ENCODE results near the gene CERK. TPM values are rescaled to one million over a fixed set of nuclear protein-coding genes. Genes with fewer than 3 reads are reported as not detected.

Gene CERK
- total and polyA plus RNA-seq, 2 of the 8 experiments (the other 6 are each of a cell fraction or from before 2014, with no cell fraction given) = 26.6 to 59.0 TPM

GRCh38 chr22:46742576-46743221 lies 4.6 kb upstream of the CERK start (continued):
- no peak for TF ChIP-seq CTCF (IDR thresholded peaks at IDR 0.05; ENCODE audit: control extremely low read depth in 1 of 3, insufficient read depth in 1 of 3, low read depth in 1 of 3, low read length in 3 of 3)

Data from H1 (cell line).